HG03060 (cell line): Measurements from ENCODE around the gene SDF4.
"Not testable (repeated sequence)": the region's sequence is repeated elsewhere in the genome, so short reads cannot be mapped to it uniquely, and the experiment has no call there.

Source experiments
- ATAC-seq: cut with Tn5 transposase; IDR thresholded peaks from one replicate; pipeline ENCODE4 v1.9.1; 2021; ENCODE audit warnings: low read depth, moderate number of reproducible peaks; ENCODE audit not compliant: unreplicated experiment

The SDF4 gene

DNA sequence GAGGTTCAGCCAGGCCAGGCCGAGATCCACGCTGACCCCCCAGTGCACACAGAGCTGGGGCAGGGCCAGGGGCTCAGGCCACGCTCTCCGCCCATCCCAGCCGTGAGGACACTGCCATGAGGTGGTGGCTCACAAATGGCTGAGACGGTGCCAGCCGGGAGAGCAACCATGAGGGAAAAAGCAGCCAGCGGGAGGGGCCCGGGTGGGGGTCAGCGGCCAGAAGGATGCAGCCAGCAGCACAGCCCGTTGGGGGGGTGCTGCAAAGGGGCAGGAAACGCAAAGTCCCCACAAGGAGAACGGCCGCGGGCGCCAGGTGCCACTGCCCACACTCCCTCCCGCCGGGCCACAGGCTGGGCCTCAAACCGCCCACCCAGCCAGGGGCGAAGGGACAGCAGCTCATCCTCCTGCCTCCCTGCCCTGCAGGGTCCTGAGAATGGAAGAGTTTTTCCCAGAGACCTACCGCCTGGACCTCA lies 49.8 kb downstream of the SDF4 start:
- no peak for ATAC-seq

DNA sequence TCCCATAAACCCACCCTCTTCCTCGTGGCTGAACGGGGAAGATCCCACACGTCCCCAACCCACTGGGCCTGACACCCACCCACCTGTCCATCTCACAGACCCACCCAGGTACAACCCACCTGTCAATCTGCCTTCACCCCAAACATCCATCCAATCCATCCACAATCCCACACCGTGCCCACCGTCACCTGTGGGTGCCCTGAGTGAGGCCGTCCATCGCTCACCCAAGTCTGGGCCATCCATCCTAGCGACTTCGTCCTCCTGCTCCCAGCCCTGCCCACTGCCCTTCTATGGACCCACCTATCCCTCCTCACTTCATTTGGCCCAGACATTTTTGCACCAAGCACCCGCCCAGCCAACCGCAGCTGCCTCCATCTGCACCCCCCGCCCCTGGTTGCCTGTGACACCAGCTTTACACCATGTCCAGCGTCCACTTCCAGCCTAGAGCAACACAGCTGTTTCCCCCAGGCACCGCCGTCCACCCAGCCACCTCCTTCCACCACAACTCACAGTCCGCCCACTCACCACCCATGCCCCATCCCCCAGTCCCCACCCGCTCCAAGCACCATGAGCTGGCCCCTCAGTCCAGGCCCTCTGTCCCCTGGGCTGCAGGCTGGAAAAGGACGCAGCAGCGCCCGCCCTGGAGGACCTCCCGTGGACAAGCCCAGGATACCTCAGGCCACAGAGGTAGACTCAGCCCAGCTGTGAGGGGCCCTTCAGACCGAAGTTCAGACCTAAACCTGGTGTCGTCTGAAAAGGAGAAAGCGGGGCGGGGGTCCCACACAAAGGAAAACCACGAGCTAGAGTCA lies 50.5 kb downstream of the SDF4 start:
- ATAC-seq, result no peak

DNA sequence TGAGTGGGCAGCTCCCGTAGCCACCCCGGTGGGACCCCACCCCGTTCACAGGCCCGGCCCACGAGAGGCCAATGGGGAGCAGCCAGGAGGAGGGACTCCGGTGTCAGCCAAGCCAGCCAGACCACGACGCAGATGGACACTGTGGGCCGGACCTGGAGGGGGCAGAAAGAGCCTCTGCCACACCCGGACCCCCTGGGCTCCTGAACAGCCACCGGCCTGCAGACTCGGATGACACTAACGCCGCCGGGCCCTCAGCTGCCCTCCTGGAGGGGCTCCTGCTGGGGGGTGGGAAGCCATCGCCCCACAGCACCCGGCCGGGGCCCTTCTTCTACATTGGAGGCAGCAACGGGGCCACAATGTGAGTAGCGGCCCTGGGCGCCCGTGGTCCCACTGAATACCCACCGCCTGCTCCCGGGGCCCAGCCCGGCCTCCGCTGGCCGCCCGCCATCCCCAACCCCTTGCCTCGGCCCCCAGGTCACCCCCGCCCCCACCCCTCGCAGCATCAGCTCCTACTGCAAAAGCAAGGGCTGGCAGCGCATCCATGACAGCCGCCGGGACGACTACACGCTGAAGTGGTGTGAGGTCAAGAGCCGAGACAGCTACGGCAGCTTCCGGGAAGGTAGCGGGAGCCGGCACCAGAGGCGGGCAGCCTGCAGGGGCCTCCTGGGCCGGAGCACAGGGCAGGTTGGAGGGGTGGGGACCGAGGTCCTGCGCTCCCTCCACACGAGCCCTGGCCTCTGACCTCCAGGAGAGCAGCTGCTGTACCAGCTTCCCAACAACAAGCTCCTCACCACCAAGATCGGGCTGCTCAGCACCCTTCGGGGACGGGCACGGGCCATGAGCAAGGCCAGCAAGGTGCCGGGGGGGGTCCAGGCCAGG lies 51.6 kb downstream of the SDF4 start:
- no peak for ATAC-seq

DNA sequence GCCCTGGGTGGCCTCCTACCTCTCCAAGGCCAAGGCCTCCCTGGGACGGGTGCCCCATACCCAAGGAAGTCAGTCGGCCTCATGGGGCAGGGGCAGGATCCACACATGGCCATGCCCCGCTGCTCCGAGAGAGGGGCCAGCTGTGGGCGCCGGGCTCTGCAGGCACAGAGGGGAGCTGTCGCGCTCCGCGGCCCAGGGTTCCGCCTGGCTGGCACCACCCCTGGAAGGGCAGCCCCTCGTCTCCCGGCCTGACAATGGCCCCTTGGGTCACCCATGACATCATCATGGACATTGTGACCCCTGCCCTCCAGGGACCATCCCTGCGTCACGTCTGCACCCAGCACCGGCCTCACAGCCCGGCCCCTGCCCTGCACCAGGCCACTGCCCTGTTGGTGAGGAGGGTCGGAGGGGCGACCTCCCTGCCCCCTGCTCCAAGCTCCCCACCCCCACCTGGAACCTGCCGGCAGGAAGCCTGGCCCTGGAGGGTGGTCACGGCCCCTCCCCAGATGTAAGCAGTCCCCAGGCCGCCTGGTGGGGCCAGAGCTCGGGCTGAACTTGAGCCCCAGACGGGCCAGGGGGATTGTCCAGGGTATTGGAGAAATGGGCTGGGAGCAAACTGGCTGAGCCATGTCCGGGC lies 52.3 kb downstream of the SDF4 start:
- ATAC-seq, result no peak

DNA sequence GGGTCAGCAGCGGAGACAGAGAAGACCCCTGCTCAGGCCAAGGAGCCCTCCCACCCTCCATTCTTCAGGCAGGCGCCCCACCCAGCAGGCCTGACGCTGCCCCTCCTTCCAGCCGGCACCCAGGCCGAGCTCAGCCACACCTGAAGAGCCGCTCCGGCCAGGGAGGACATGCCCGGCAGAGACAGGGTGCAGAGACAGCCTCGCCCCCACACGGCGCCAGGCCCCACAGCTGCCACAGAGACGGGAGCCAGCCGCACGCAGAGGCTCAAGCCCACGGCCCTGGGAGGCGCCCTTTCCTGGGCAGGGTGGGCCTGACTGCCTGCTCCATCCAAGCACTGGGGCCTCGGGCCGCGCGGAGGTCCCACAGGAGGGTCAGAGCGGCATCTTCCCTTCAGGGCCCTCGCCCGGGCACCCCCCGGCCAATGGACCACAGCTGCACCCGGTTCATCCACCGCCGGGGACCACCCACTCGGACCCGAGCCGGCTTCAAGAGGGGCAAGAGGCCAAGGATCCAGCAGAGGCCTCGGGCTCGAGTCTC lies 52.9 kb downstream of the SDF4 start:
- no peak for ATAC-seq

DNA sequence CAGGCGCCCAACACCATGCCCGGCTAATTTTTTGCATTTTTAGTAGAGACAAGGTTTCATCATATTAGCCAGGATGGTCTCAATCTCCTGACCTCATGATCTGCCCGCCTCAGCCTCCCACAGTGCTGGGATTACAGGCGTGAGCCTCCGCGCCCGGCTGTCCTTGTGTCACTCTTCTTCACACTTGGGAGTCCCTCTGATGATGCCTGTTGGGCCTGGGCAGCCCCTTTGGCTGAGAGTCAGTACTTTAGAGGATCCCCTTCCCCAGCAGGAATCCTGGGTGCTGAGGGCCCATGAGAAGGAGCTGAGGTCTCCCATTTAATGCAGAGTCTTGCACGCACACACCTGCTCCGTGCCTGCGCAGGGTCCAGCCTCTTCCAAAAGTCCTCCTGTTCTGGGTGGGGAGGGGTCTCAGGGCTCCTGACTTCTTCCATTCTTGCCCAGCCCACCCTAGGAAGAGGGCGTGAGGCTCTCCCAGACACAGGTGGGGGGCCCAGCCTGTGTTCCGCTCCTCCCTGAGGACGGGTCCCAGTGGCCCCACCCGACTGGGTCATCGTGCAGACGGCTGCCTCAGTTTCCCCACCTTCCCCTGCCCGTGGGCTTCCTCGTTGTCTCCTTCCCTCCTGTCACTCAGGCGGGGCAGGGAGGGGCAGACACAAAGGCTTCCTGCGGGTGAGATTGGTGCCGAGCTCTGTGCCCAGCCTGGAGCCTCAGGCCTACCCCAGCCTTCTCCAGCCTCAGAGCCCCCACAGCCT lies 54.2 kb downstream of the SDF4 start:
- ATAC-seq, result no peak

DNA sequence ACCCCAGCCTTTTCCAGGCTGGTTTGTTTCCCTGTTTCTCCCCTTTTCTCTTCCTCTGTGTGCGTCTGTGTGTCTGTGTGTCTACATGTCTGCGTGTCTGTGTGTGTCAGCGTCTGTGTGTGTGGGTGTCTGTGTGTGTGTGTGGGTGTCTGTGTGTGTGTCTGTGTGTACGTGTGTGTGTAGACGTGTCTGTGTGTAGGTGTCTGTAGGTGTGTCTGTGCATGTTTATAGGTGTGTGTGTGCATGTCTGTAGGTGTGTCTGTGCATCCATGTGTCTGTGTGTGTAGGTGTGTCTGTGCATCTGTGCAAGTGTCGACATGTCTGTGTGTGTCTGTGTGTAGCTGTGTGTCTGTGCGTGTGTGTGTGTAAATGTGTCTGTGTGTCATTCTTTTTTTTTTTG lies 54.9 kb downstream of the SDF4 start:
- no peak for ATAC-seq

DNA sequence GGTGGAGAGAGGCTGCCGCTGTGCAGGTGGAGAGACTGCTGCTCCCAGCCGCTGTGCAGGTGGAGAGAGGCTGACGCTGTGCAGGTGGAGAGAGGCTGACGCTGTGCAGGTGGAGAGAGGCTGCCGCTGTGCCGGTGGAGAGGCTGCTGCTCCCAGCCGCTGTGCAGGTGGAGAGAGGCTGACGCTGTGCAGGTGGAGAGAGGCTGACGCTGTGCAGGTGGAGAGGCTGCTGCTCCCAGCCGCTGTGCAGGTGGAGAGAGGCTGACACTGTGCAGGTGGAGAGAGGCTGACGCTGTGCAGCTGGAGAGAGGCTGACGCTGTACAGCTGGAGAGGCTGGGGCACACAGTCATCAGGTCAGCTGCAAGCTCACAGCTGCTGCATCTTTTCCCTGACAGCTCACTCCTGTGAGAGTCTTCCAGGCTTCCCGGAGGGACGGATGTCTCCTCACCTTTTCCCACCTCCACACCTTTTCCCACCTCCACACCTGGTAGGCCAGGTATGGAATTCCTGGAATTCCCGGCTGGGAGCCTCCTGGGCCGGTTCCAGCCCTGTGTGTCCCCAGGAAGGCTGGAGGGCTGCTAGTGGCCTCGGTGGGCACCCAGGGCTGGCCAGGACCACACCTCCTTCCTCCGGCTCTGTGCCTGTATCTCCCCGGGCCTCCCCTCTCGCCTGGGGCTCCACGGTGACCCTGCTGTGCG lies 55.6 kb downstream of the SDF4 start:
- not testable (repeated sequence) for ATAC-seq

DNA sequence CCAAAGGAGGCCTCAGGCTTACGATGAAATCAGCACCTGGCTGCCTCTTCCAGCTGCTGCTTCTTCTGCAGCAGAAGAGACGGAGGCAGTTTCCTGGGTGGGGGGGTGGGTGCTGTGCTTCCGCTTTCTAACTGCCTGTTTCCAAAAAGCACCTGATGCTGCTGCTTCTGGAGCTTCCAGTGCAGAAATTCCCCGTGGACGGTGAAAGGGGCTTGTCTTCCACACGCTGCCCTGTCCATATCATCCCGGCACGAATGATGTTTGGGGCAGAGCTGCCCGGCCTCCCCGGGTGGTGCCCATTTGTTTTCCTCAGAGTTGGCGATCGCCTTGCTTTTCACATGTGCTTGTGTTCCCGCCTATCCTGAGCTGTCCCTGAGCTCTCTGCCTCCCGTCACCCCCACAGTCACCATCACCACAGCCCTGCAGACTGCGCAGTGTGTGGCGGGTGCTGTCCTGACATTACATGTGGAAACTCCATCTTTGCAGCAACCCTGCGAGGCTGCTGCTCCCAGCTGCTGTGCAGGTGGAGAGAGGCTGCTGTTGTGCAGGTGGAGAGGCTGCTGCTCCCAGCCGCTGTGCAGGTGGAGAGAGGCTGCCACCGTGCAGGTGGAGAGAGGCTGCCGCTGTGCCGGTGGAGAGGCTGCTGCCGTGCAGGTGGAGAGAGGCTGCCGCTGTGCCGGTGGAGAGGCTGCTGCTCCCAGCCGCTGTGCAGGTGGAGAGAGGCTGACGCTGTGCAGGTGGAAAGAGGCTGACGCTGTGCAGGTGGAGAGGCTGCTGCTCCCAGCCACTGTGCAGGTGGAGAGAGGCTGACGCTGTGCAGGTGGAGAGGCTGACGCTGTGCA lies 56.4 kb downstream of the SDF4 start:
- ATAC-seq, result no peak

DNA sequence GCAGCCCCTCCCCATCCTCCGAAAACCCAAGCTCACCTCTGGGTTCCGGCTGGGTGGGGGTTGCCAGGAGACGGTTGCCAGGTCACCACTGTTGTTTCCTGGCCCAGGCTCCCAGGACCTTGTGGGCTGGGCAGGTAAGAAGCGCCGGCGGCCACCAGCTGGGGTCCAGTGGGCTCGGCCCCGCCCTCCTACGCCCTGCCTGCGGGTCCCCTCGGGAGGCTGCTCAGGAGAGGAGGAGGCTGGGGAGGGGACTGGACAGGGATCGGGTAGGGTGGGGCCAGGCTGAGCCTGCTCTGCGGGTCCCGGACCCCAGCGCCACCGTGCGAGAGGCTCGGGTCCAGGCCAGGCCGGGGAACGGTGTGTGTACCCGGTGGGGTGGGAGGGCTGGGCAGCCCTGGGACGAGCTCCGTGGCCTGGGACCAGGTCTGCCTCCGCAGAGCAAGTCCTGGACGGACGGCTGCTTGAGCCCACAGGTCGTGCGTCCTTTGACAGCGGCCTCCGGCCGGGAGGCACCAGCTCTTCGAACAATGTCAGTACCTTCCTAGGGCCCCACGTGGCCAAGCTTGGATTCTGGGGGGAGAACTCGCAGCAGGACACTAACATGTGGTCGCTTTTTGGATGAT lies 57.9 kb downstream of the SDF4 start, which contains the start of gene TTLL10:
TTLL10 (plus strand) TSS at position 88 of the 623 bp plus-strand sequence. CDS start 5,336 bp downstream, outside the sequence.
- no peak for ATAC-seq

DNA sequence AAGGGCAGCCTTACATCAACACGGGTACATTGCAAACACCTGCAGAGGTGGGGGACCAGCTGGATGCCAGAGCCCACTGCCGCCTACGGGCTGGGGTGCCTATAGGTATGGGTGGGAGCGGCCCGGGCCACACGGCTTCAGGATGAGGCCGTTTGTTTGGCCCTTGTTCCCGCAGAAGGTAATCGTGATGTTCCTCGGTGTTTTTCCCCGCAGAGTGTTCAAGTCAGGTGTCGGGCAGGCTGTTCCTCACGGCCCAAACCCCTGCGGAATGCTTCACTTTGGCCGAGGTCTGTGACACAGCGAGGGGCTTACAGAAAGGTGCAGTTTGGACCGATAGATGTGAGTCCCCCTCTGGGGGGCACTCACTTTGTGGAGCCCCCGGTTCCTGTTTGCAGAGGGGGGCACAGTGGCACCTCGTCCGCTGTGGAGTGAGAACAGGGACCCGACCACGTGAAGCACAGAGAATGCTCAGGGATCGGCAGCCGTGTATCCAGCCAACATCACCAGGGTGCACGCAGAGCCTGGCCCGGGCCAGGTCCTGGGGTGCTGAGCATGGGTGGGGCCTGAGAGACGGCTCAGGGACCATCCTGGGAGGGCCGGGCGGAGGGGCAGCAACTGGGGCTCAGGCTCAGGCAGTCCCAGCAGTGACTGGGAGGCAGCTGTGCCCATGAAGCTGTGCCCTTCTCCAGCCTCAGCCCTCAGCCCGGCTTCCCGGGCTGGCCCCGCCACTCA lies 58.6 kb downstream of the SDF4 start:
- ATAC-seq, result no peak

DNA sequence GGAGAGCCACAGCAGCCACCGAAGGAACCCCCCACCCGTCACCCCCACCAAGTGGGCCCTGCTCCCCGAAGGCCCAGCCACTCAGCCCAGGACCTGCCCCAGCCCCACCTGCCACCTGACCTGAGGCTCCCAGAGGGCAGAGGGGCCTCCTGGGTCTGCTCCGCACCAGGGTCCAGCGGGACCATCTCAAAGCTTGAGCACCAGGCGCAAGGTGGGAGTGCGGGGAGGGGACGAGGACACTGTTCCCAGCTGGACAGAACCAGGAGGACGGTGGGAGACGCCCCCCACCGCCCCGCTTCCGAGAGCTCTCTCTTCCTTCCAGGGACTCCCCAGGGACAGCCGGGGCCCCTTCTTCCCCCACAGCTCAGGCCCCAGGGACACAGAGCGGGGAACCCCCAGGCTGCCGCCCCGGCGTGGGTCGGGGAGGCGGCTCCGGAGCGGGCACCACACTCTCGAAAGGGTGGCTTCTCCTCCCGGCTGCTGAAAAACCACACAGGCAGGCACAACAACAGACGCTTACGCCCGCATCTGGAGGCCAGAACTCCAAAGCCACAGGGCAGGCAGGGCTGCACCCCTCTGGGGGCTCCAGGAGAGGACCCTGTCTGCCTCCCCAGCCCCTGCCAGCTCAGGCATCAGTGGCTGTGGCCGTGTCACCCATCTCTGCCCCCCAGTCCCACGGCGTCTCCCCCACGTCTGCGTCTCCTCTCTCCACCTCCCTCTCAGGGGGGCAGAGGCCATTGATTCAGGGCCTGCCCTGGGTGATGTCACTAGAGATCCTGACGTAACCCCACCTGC lies 60.1 kb downstream of the SDF4 start:
- ATAC-seq, result no peak

DNA sequence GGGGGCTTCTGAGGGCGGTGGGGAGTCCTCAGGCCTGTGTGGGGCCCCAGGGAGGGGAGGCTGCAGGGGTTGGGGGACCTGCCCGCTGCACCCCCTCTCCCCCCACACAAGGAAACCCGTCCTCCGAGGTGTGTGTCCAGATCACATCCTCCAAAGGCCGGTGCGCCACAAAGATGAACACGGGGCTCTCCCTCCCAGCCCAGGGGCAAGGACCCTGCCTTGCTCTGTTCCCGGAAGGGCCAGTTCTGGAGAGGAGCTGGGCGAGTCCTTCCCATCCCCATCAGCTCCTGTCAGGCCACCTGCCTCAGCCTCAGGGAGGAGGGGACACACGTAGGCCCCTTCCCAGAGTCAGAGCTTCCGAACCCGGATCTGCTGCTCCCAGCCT lies 60.6 kb downstream of the SDF4 start:
- ATAC-seq, result no peak

DNA sequence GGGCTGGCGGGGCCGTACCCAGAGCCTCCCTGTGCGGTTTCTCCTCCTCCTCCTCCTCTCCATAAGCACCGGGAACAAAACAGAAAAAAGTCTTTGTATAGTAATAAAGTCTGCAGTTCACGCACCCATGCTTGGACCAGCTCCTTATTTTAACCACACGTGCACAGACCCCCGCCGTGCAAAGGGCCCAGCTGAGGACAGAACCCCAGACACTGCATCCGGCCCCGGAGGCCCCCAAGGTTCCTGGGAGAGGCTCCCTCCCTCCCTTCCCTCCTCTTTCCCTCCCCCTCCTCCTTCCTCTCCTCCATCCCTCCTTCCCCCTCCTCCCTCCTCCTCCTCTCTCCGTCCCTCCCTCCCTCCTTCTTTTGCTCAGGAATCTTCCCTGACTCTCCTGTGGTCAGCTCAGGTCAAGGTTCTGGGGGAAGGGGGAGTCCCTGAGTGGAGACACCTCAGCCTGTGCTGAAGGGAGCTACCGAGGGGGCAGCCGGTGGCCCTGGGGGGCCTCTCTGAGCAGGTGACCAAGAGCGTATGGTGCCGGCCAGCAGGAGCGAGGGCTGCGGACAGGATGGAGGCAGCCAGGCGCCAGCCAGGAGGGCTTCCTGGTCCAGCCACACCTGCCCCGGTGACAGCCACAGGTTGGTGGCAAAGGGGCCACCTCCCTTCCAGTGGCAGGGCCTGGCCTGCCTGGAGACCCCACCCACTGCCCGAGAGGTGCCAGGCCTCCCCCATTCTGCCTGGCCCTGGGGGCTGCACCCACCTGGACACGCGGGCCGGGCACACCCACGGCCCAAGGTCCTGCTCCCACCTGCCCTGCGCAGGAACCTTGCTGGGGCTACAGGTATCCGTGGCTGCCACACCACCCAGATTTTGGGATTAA lies 61.3 kb downstream of the SDF4 start:
- no peak for ATAC-seq

DNA sequence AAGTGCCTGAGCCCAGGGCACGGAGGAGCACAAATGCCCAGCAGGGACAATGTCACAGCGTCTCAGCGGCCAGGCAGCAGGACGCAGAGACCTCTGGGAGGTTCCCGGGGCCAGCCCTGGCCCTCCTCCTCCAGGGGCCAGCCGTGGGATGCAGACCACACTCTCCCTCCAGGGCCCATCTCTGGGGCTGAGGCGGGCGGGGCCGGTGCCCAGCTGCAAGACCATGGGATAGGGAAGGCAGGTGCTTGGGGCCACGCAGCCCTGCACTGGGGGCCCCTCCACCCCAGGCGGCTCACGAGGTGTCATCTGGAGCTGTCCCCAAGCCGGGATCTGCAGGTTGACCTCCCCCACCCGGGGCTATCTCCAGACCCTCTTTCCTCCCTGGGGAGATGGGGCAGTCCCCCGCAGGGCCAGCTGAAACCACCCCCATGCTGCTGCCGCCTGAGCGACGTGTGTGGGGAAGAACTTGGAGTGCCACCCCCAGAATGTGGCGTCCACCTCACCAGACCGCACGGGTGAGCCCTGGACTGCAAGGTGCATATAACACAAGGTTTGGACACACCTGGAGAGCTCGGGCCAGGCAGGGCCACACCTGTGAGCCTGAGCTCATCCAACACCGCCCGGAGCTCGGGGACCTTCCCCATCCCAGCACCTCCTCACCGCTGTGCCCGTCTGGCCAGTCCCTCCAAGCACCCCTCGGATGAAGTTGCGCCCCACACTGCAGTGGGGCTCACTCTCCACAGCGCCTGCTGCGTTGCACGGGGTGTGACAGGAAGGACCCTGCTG lies 62.2 kb downstream of the SDF4 start:
- ATAC-seq, result no peak
